CD4-positive, alpha-beta T cell (primary cell): ENCODE data around the gene PRDX4. TPM values are rescaled to one million over a fixed set of nuclear protein-coding genes. Genes with fewer than 3 reads are reported as not detected.

ENCODE experiments used
- ATAC-seq: fragments of 200-7000 bp; cut with Tn5 transposase; one replicate; pipeline ENCODE4 v1.10.0; 2022; ENCODE audit warnings: mild to moderate bottlenecking; ENCODE audit not compliant: poor library complexity
- CTCF ChIA-PET: fragments of 350-600 bp; sonication (Branson Sonifier 250); formaldehyde crosslinking; loops from one replicate; lab custom pipeline; 2021; ENCODE audit warnings: antibody characterized with exemption, inconsistent platforms; lab: Charles Lee
- POLR2A ChIA-PET: fragments of 350-600 bp; sonication (Branson Sonifier 250); formaldehyde crosslinking; loops from one replicate; lab custom pipeline; 2021; ENCODE audit warnings: antibody characterized with exemption, inconsistent platforms; lab: Charles Lee
- DNase-seq, 14 experiments: peaks; one replicate each; pipeline ENCODE4 v3.0.0-alpha.2; 2013 to 2020; ENCODE audit warnings: mixed read lengths in 2 of 14
- H3K27ac ChIP-seq, 2 donors: one replicate each; pipeline versions ENCODE4 v1.5.1 to v1.7.0; 2013; ENCODE audit warnings: low read length in 2 of 2, low read depth in 1 of 2, mild to moderate bottlenecking in 1 of 2
- H3K27me3 ChIP-seq, 2 experiments: 1 replicate in 1 of 2; 2 replicates in 1 of 2; pipeline versions ENCODE4 v1.6.1 to v1.7.0; 2013; ENCODE audit warnings: low read length in 2 of 2, control low read depth in 1 of 2, mild to moderate bottlenecking in 1 of 2, moderate library complexity in 1 of 2; ENCODE audit not compliant: insufficient read depth in 2 of 2, control insufficient read depth in 1 of 2
- H3K36me3 ChIP-seq: one replicate; pipeline ENCODE4 v1.6.1; 2013; ENCODE audit warnings: low read length, control low read depth; ENCODE audit not compliant: insufficient read depth
- H3K4me1 ChIP-seq: one replicate; pipeline ENCODE4 v1.6.1; 2013; ENCODE audit warnings: low read length, control low read depth; ENCODE audit not compliant: insufficient read depth
- H3K4me3 ChIP-seq: one replicate; pipeline ENCODE4 v1.5.1; 2013; ENCODE audit warnings: mild to moderate bottlenecking, low read length, moderate library complexity
- H3K9me3 ChIP-seq, 2 experiments: 1 replicate in 1 of 2; 2 replicates in 1 of 2; pipeline versions ENCODE4 v1.6.1 to v1.7.0; 2013; ENCODE audit warnings: low read length in 2 of 2, mild to moderate bottlenecking in 2 of 2, control low read depth in 1 of 2, moderate library complexity in 1 of 2; ENCODE audit not compliant: control insufficient read depth in 1 of 2, insufficient read depth in 1 of 2
- H3K27ac Mint-ChIP-seq: one replicate; pipeline ENCODE4 v1.8.0; 2020; ENCODE audit warnings: mixed read lengths
- H3K27me3 Mint-ChIP-seq: one replicate; pipeline ENCODE4 v1.8.0; 2021; ENCODE audit warnings: mixed read lengths
- H3K36me3 Mint-ChIP-seq: one replicate; pipeline ENCODE4 v1.8.0; 2021; ENCODE audit warnings: low read depth, mixed read lengths
- H3K4me1 Mint-ChIP-seq: one replicate; pipeline ENCODE4 v1.8.0; 2021; ENCODE audit warnings: low read depth, mixed read lengths
- H3K4me3 Mint-ChIP-seq: one replicate; pipeline ENCODE4 v1.8.0; 2020; ENCODE audit warnings: mild to moderate bottlenecking, mixed read lengths
- H3K9me3 Mint-ChIP-seq: one replicate; pipeline ENCODE4 v1.8.0; 2020; ENCODE audit warnings: mixed read lengths
- intact Hi-C, 2 experiments: fragments of 100-400 bp; cut with DNase I in 1 of 2; cut with micrococcal nuclease in 1 of 2; formaldehyde crosslinking; loops; one replicate each; pipeline versions ENCODE4 v1.15.1 to v1.9.0; 2023 to 2025; cut with DNase I, micrococcal nuclease
- total RNA-seq, 174 experiments: library from RNA in 2 of 174; stranded (reverse) in 2 of 174; gene quantifications; one replicate each; pipeline ENCODE4 v1.2.3 and lab custom pipeline; 2021 to 2026
- TF ChIP-seq, protein P1 (sequence below): fragments of 200-600 bp; IDR thresholded peaks from one replicate; pipeline ENCODE4 v1.8.0; 2022; ENCODE audit warnings: antibody characterized with exemption, mild to moderate bottlenecking

Gene PRDX4
- total RNA-seq, 2 experiments from 2014 or later, result 4.4 TPM

DNA sequence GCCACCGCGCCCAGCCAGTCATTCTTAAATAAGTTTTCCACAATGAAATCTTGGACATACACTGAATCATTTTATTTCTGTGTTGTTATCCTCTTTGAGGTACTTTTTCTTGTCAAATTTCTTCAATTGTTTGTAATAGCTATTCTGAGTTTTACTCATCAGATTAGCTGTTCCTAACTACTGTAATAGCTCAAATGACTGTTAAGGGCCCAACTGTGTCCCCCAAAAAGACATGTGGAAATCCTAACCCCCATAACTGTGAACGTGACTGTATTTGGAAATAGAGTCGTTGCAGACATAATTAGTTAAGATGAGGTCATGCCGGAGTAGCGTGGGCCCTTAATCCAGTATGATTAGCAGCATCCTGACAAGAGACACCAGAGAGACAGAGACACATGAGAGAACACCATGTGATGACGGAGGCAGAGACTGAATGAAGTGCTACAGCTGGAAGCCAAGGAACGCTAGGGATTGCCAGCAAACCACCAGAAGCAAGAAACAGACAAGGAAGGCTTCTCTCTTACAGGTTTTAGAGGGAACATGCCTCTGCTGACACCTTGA is 52.9 kb downstream of the PRDX4 start:
- POLR2A ChIA-PET, result no interaction called here
- H3K4me3 ChIP-seq, result no peak overlapping the region
- H3K9me3 Mint-ChIP-seq, result no peaks in the 10 kb centered on the region
- peaks cover 42% of the 10 kb centered on the region for H3K36me3 Mint-ChIP-seq
- H3K27ac ChIP-seq, result no peak overlapping the region
- no peaks in the 10 kb centered on the region for H3K4me1 Mint-ChIP-seq
- peaks cover 21% of the 10 kb centered on the region for H3K36me3 ChIP-seq
- H3K9me3 ChIP-seq, result no peaks in the 10 kb centered on the region
- H3K27ac Mint-ChIP-seq, result no peak overlapping the region
- ATAC-seq, result no peak
- TF ChIP-seq, protein P1, sequence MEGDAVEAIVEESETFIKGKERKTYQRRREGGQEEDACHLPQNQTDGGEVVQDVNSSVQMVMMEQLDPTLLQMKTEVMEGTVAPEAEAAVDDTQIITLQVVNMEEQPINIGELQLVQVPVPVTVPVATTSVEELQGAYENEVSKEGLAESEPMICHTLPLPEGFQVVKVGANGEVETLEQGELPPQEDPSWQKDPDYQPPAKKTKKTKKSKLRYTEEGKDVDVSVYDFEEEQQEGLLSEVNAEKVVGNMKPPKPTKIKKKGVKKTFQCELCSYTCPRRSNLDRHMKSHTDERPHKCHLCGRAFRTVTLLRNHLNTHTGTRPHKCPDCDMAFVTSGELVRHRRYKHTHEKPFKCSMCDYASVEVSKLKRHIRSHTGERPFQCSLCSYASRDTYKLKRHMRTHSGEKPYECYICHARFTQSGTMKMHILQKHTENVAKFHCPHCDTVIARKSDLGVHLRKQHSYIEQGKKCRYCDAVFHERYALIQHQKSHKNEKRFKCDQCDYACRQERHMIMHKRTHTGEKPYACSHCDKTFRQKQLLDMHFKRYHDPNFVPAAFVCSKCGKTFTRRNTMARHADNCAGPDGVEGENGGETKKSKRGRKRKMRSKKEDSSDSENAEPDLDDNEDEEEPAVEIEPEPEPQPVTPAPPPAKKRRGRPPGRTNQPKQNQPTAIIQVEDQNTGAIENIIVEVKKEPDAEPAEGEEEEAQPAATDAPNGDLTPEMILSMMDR, result no peak
- H3K4me3 Mint-ChIP-seq, result no peak overlapping the region
- DNase-seq, result no peak
- H3K27me3 ChIP-seq, result no peaks in the 10 kb centered on the region
- CTCF ChIA-PET, result no interaction called here
- intact Hi-C loops, result no loop called here
- no peaks in the 10 kb centered on the region for H3K27me3 Mint-ChIP-seq
- no peaks in the 10 kb centered on the region for H3K4me1 ChIP-seq

DNA sequence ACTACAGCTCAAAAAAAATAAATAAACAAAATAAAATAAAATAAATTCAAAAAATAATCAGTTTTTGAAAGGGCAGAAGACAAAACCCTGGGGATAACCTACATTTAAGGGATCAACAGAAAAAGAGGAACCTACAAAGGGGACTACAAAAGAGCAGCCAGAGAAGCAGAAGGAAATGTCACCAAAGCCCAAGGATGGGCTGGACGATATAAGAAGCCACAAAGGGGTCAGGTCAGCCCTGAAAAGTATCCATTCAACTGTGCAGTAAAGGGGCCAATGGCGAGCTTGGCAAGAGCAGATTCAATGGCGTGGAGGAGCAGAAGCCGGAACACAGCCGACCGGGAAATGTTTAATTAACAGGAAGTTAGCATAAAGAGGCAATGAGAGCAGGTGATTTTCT is 58.9 kb downstream of the PRDX4 start:
- H3K4me3 ChIP-seq, result no peak overlapping the region
- H3K4me1 ChIP-seq, result no peaks in the 10 kb centered on the region
- no peaks in the 10 kb centered on the region for H3K4me1 Mint-ChIP-seq
- intact Hi-C loops, result no loop called here
- no peaks in the 10 kb centered on the region for H3K27me3 ChIP-seq
- no peak overlapping the region for H3K27ac ChIP-seq
- no peaks in the 10 kb centered on the region for H3K9me3 ChIP-seq
- peaks cover 40% of the 10 kb centered on the region for H3K36me3 Mint-ChIP-seq
- no peaks in the 10 kb centered on the region for H3K9me3 Mint-ChIP-seq
- ATAC-seq (no peak), DNase-seq (peak in 2 of 14 experiments; percentile 13)
- no peak overlapping the region for H3K4me3 Mint-ChIP-seq
- peaks cover 24% of the 10 kb centered on the region for H3K36me3 ChIP-seq
- POLR2A ChIA-PET, result no interaction called here
- TF ChIP-seq, protein P1, result no peak
- H3K27ac Mint-ChIP-seq, result no peak overlapping the region
- CTCF ChIA-PET, result interaction anchor here (1.0 kb wide), 1 partner anchor 176 kb away, joined by 4 read pairs; no protein-coding TSS in a partner anchor
- no peaks in the 10 kb centered on the region for H3K27me3 Mint-ChIP-seq

DNA sequence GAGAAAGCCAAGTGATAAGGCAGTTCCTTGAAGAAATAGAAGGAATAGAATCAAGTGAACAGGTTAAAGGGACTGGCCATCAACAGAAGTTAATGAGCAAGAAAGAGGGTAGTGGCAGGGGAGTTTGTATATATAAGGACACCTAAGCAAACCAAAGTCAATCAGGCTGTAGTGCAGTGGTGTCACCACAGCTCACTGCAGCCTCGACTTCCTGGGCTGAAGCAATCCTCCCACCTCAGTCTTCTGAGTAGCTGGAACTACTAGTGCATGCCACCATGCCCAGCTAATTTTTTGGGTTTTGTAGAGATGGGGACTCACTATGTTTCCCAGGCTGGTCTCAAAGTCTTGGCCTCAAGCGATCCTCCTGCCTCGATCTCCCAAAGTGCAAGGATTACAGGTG is 59.9 kb downstream of the PRDX4 start:
- peaks cover 23% of the 10 kb centered on the region for H3K36me3 ChIP-seq
- H3K27ac Mint-ChIP-seq, result no peak overlapping the region

More for the DNA sequence above, 59.9 kb downstream of the PRDX4 start:
- TF ChIP-seq, protein P1, result no peak
- Histone ChIP-seq H3K9me3 (no peaks in the 10 kb centered on the region), H3K4me1 (no peaks in the 10 kb centered on the region), H3K4me3 (no peak overlapping the region), H3K27ac (no peak overlapping the region), H3K27me3 (no peaks in the 10 kb centered on the region)
- Mint-ChIP-seq H3K4me1 (no peaks in the 10 kb centered on the region), H3K4me3 (no peak overlapping the region), H3K9me3 (no peaks in the 10 kb centered on the region), H3K27me3 (no peaks in the 10 kb centered on the region), H3K36me3 (peaks cover 41% of the 10 kb centered on the region)
- ATAC-seq (no peak), DNase-seq (no peak)
- intact Hi-C loops, result no loop called here
- CTCF ChIA-PET, result no interaction called here
- POLR2A ChIA-PET, result no interaction called here
